Endothelial cell of umbilical vein (primary cell): ENCODE results near the gene LCOR. TPM values are rescaled to one million over a fixed set of nuclear protein-coding genes. Genes with fewer than 3 reads are reported as not detected.

Source experiments
- BruUV-seq: library from RNA; stranded (reverse); fragments of 400-500 nt; replicated peaks from 2 replicates; lab custom pipeline; 2021; lab: Mats Ljungman, UMichigan
- CTCF ChIA-PET: fragments of 300-600, 350-600 bp; sonication (Branson Sonifier 250); formaldehyde crosslinking; loops from one replicate; lab custom pipeline; 2021; ENCODE audit warnings: antibody characterized with exemption, inconsistent platforms; lab: Charles Lee
- POLR2A ChIA-PET: fragments of 300-600, 350-600 bp; sonication (Branson Sonifier 250); formaldehyde crosslinking; loops from one replicate; lab custom pipeline; 2021; ENCODE audit warnings: antibody characterized with exemption, inconsistent platforms; lab: Charles Lee
- DNase-seq: peaks from one replicate; pipeline ENCODE4 v3.0.0-alpha.2; 2011; ENCODE audit warnings: low read depth, low spot score
- FAIRE-seq: peaks from 2 replicates; lab custom pipeline; 2011; peaks lifted over from hg19 to GRCh38; lab: Jason Lieb, UNC
- H2AFZ ChIP-seq: 2 replicates; pipeline ENCODE4 v1.6.0; 2012; ENCODE audit warnings: low read depth, low read length, control low read depth, inconsistent platforms
- H3K27ac ChIP-seq: 2 replicates; pipeline ENCODE4 v1.5.1; 2011; ENCODE audit warnings: low read depth, mild to moderate bottlenecking, control low read depth, low read length, moderate library complexity; ENCODE audit not compliant: insufficient read depth
- H3K27me3 ChIP-seq, 2 experiments: 2 replicates each; pipeline versions ENCODE4 v1.6.0 to v1.6.1; 2011; ENCODE audit warnings: low read length in 2 of 2, mixed read lengths in 1 of 2; ENCODE audit not compliant: control insufficient read depth in 2 of 2, insufficient read depth in 2 of 2
- H3K36me3 ChIP-seq, 2 experiments: 2 replicates in 1 of 2; 3 replicates in 1 of 2; pipeline ENCODE4 v1.5.1; 2011; ENCODE audit warnings: low read length in 2 of 2, mild to moderate bottlenecking in 1 of 2, moderate library complexity in 1 of 2; ENCODE audit not compliant: control insufficient read depth in 2 of 2, insufficient read depth in 2 of 2; ENCODE audit errors: extremely low read depth in 1 of 2
- H3K4me1 ChIP-seq: 3 replicates; pipeline ENCODE4 v1.5.1; 2011; ENCODE audit warnings: mild to moderate bottlenecking, low read length; ENCODE audit not compliant: control insufficient read depth, insufficient read depth; ENCODE audit errors: extremely low read depth
- H3K4me2 ChIP-seq: 2 replicates; pipeline ENCODE4 v1.6.1; 2011; ENCODE audit warnings: low read length, control low read depth, mixed read lengths; ENCODE audit not compliant: insufficient read depth
- H3K4me3 ChIP-seq, 3 experiments: fragments of 200-600 bp in 1 of 3; sonication (generic), shearing (Covaris generic) in 1 of 3; replicated peaks in 1 of 3; 2 replicates each; pipeline ENCODE4 v1.5.1; 2011 to 2016; ENCODE audit warnings: control low read depth in 3 of 3, low read length in 3 of 3, mild to moderate bottlenecking in 2 of 3, inconsistent platforms in 1 of 3, low read depth in 1 of 3, moderate library complexity in 1 of 3; ENCODE audit not compliant: insufficient read depth in 1 of 3
- H3K79me2 ChIP-seq: 2 replicates; pipeline ENCODE4 v1.6.0; 2012; ENCODE audit warnings: low read length, inconsistent platforms; ENCODE audit not compliant: control insufficient read depth, insufficient read depth
- H3K9ac ChIP-seq: replicated peaks from 2 replicates; pipeline ENCODE3; 2011; ENCODE audit warnings: low read length, control low read depth; ENCODE audit not compliant: insufficient read depth; ENCODE audit errors: extremely low read depth
- H3K9me1 ChIP-seq: replicated peaks from 3 replicates; pipeline ENCODE4 v1.6.0; 2011; ENCODE audit warnings: mild to moderate bottlenecking, low read length; ENCODE audit not compliant: control insufficient read depth, insufficient read depth; ENCODE audit errors: extremely low read depth
- H3K9me3 ChIP-seq: replicated peaks from 2 replicates; pipeline ENCODE4 v1.5.1; 2012; ENCODE audit warnings: low read length, inconsistent platforms; ENCODE audit not compliant: control insufficient read depth, insufficient read depth
- H4K20me1 ChIP-seq: replicated peaks from 2 replicates; pipeline ENCODE3; 2011; ENCODE audit warnings: mild to moderate bottlenecking, low read length; ENCODE audit not compliant: control insufficient read depth, insufficient read depth; ENCODE audit errors: extremely low read depth
- EZH2 ChIP-seq: IDR thresholded peaks from 2 replicates; pipeline ENCODE4 v1.6.1; 2012; ENCODE audit warnings: borderline replicate concordance, low read depth, mild to moderate bottlenecking, moderate library complexity, low read length, inconsistent platforms; ENCODE audit not compliant: severe bottlenecking
- FOS ChIP-seq: IDR thresholded peaks from 2 replicates; pipeline ENCODE4 v1.6.1; 2011; ENCODE audit warnings: mild to moderate bottlenecking, low read length, moderate library complexity, borderline replicate concordance; ENCODE audit not compliant: insufficient read depth
- GATA2 ChIP-seq: IDR thresholded peaks from 2 replicates; pipeline ENCODE4 v1.7.0; 2011; ENCODE audit warnings: low read depth, mild to moderate bottlenecking, moderate library complexity, mixed read lengths, low read length; ENCODE audit not compliant: insufficient read length, insufficient read depth
- JUN ChIP-seq: IDR thresholded peaks from 2 replicates; pipeline ENCODE4 v1.6.1; 2011; ENCODE audit warnings: borderline replicate concordance, low read depth; ENCODE audit not compliant: insufficient read length, insufficient read depth
- POLR2AphosphoS5 ChIP-seq: IDR thresholded peaks from 2 replicates; pipeline ENCODE4 v1.6.1; 2012; ENCODE audit warnings: low read depth, mild to moderate bottlenecking, control low read depth, low read length, moderate library complexity; ENCODE audit not compliant: insufficient read depth
- dilution Hi-C: fragments of 300-500 bp; cut with MboI; formaldehyde crosslinking; loops from one replicate; pipeline ENCODE4 v1.15.0; 2019; ENCODE audit warnings: low sequenced_read_pairs; ENCODE audit not compliant: extremely low pct_ligation_motif_present
- intact Hi-C: fragments of 100-400 bp; cut with micrococcal nuclease; formaldehyde crosslinking; loops from one replicate; pipeline ENCODE4 v1.10.0; 2022
- polyA plus RNA-seq, 4 experiments: library from polyadenylated mRNA; depleted of rRNA in 3 of 4; stranded (reverse) in 3 of 4; unstranded in 1 of 4; fragments of >200 nt; gene quantifications; 2 replicates each; pipeline versions ENCODE4 v1.2.1 to v1.2.3, GENCODE V29; 2011 to 2012; ENCODE audit warnings: missing spikeins in 1 of 4
- total RNA-seq: library from RNA; stranded (reverse); gene quantifications from 2 replicates; pipeline ENCODE4 v1.2.3, GENCODE V29; 2021

The LCOR gene
- total and polyA plus RNA-seq, 2 donors (not counting 3 experiments of a cell fraction or from before 2014, with no cell fraction given) = 11.6 to 39.0 TPM

GRCh38 chr10:96987141-96987841 lies 155.2 kb downstream of the LCOR start:
- dilution Hi-C loops (no loop called here), intact Hi-C loops (no loop called here)
- Histone ChIP-seq H3K9ac (no peak overlapping the region), H3K27ac (no peak overlapping the region), H2AFZ (no peak overlapping the region), H3K79me2 (no peaks in the 10 kb centered on the region), H3K4me3 (no peak overlapping the region), H3K4me1 (no peaks in the 10 kb centered on the region), H4K20me1 (no peaks in the 10 kb centered on the region), H3K27me3 (no peaks in the 10 kb centered on the region), H3K9me1 (no peaks in the 10 kb centered on the region), H3K36me3 (peaks cover under 1 to 1% of the 10 kb centered on the region in 2 experiments), H3K4me2 (no peak overlapping the region), H3K9me3 (no peaks in the 10 kb centered on the region)
- POLR2A ChIA-PET = no interaction called here
- CTCF ChIA-PET = interaction anchor here (0.9 kb wide), 1 partner anchor 11 kb away, joined by 3 read pairs; no protein-coding TSS in a partner anchor
- no peak for TF ChIP-seq POLR2AphosphoS5
- no peak for DNase-seq
- FAIRE-seq = no peak
- BruUV-seq = no TSS peak

GRCh38 chr10:96987842-96988175 lies 155.7 kb downstream of the LCOR start:
- Histone ChIP-seq H3K4me2 (no peak overlapping the region), H3K36me3 (no peaks in the 10 kb centered on the region), H3K4me3 (no peak overlapping the region), H3K9me1 (no peaks in the 10 kb centered on the region), H3K9me3 (no peaks in the 10 kb centered on the region), H3K9ac (no peak overlapping the region), H4K20me1 (no peaks in the 10 kb centered on the region), H3K79me2 (no peaks in the 10 kb centered on the region), H2AFZ (no peak overlapping the region), H3K27me3 (no peaks in the 10 kb centered on the region), H3K27ac (no peak overlapping the region), H3K4me1 (no peaks in the 10 kb centered on the region)
- TF ChIP-seq FOS (no peak), JUN (no peak), GATA2 (no peak), EZH2 (no peak), POLR2AphosphoS5 (no peak)
- no TSS peak for BruUV-seq
- ChIA-PET CTCF (interaction anchor here (0.9 kb wide), 1 partner anchor 11 kb away, joined by 3 read pairs; no protein-coding TSS in a partner anchor), POLR2A (no interaction called here)
- DNase-seq = no peak
- intact Hi-C loops = no loop called here
- no peak for FAIRE-seq
- dilution Hi-C loops = no loop called here
